GM23338 (cell line): ENCODE measurements around the gene LMX1B.

Experiments used
- CREB1 ChIP-seq: fragments of 250-450 bp; sonication (Bioruptor Pico); IDR thresholded peaks from 2 replicates; pipeline ENCODE4 v1.5.0; 2020; ENCODE audit warnings: low read depth, mild to moderate bottlenecking, moderate library complexity
- CTCF ChIP-seq, 2 experiments: fragments of 200-600 bp in 1 of 2; sonication (generic) in 1 of 2; conservative IDR thresholded peaks; 2 replicates each; pipeline versions ENCODE4 v1.5.1 to v1.6.1; 2016 to 2017; ENCODE audit warnings: antibody characterized with exemption in 2 of 2, low read depth in 2 of 2, mild to moderate bottlenecking in 2 of 2, moderate library complexity in 1 of 2
- ETS1 ChIP-seq: IDR thresholded peaks from 2 replicates; pipeline ENCODE4 v1.6.1; 2016; ENCODE audit warnings: antibody characterized with exemption
- EZH2 ChIP-seq: fragments of 200-600 bp; sonication (generic); IDR thresholded peaks from one replicate; pipeline ENCODE4 v1.8.0; 2017; ENCODE audit warnings: antibody characterized with exemption, mild to moderate bottlenecking, low read depth; ENCODE audit not compliant: unreplicated experiment
- EZH2phosphoT487 ChIP-seq: fragments of 200-600 bp; sonication (generic); IDR thresholded peaks from one replicate; pipeline ENCODE4 v1.8.1; 2018; ENCODE audit warnings: antibody characterized with exemption; ENCODE audit not compliant: unreplicated experiment
- POLR2AphosphoS5 ChIP-seq: IDR thresholded peaks from 2 replicates; pipeline ENCODE4 v1.6.1; 2016; ENCODE audit warnings: antibody characterized with exemption, low read depth

- no peak for TF ChIP-seq CTCF (conservative IDR thresholded peaks at IDR 0.05; ENCODE audit: low read depth in 2 of 2)
- TF ChIP-seq POLR2AphosphoS5, result no peak
- TF ChIP-seq EZH2, result no peak
- TF ChIP-seq CREB1, result no peak
- no peak for TF ChIP-seq EZH2phosphoT487
- no peak for TF ChIP-seq ETS1
These were observed 74.3 kb downstream of the LMX1B start for GRCh38 chr9:126687930-126688461.
